Stimulated activated CD8-positive, alpha-beta memory T cell treated with anti-CD3 and anti-CD28 coated beads, Interleukin-4, amount 100 ng/mL, for 1 hour (primary cell): Measurements from ENCODE around the gene TMSB10.
A peak's percentile ranks its signal among the peaks of the same experiment; 100 is the strongest.
"Not testable (repeated sequence)": the region's sequence is repeated elsewhere in the genome, so short reads cannot be mapped to it uniquely, and the experiment has no call there.

Experiments used
- DNase-seq, 2 donors: peaks; one replicate each; pipeline ENCODE4 v3.0.0-alpha.2; 2020; ENCODE audit warnings: low read depth in 2 of 2, low spot score in 1 of 2

TMSB10 gene

GRCh38 chr2:84931384-84931821, 25.9 kb downstream of the TMSB10 start:
- DNase-seq, result no peak

GRCh38 chr2:84938194-84938879, 32.9 kb downstream of the TMSB10 start:
- no peak for DNase-seq

DNA sequence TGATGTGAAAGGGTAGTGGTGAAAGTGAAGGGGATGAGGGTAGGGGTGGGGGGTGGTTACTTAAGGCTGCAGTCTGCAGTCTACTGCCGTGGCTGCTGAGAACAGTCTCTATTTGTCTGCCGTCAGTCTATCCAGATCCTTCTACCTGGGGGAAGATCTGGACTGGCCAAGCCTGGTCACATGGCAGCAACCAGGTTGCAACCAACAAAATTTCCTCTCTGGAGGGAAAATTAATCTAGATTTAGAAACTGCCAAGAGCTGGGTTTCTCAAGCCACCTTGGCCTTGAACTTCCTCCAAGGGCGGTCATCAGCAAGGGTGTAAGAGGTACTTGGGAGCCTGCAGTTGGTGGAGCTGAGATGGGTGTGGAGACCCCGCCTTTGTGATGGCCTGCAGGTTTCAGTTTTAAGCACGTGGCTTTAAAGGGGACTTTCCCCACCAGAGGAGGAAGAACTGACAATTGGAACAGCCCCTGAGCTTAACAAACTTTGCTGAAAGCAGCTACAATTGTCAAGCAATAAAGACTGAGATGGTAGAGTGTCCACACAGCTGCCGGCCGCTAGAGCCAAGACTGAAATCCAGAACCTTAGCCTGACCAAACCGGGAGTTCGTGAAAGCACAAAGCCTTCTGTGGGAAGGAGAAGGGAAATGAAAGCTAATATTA, 34.1 kb downstream of the TMSB10 start:
- DNase-seq, result peak in 1 of 2 donors; percentile 44

GRCh38 chr2:84940088-84940470, 34.6 kb downstream of the TMSB10 start:
- DNase-seq, result no peak

DNA sequence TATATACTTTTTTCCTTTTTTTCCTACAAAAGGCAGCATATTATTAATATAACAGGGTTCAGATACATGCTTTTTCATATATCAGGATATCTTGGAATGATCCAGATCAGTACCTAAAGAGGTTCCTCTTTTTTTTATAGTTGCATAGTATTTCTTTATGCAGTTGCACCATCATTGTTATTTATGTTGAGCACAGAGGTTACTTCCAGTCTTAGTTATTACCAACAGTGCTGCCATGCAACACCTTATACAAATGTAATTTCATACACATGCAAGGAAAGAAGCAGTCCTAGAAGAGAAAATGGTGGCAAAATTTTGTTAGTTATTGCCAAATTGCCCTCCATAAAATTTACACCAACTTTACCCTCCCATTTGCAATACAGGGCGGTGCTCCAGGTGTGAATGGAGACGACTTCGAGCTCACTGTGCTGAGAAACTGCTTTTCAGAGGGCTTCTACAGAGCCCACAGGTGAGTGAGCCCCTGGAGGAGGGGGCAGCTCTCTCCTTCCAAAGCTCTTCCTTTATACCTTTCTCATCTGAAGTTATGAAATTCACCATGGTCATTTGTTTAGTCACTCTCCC, 35.5 kb downstream of the TMSB10 start:
- DNase-seq, result no peak

GRCh38 chr2:84942166-84942565, 36.7 kb downstream of the TMSB10 start:
- DNase-seq, result no peak

DNA sequence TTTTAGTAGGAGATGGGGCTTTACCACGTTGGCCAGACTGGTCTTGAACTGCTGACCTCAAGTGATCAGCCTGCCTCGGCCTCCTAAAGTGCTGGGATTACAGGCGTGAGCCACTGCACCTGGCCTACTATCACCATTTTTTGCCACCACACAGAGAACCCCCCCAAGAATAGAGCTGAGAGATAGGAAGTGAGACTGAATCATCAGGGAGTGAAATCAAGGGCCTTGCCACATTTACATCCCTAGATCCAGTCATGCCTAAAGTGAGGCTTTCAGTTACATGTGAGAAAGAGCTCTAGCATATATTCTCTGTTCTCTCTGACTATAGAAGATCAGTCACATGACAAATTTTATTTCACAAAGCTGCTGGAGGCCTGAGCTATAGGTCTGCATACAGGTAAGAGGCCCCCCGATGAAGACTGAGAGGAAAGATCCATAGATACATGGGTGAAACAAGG, 37.5 kb downstream of the TMSB10 start:
- DNase-seq, result no peak

- no peak for DNase-seq
Observed at GRCh38 chr2:84944295-84944909, 38.9 kb downstream of the TMSB10 start.

DNA sequence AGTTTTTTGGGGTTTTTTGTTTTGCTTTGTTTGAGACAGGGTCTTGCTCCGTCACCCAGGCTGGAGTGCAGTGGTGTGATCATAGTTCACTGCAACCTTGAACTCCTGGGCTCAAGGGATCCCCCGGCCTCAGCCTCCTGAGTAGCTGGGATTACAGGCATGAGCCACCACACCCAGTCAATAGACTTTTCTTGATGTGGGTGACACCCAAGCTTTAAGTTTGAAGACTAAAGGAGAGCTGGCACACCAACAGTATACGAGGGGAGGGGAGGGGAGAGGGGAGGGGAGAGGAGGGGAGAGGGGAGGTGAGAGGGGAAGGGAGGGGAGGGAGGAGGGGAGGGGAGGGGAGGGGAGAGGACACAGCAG, 40.4 kb downstream of the TMSB10 start:
- DNase-seq, result not testable (repeated sequence)

DNA sequence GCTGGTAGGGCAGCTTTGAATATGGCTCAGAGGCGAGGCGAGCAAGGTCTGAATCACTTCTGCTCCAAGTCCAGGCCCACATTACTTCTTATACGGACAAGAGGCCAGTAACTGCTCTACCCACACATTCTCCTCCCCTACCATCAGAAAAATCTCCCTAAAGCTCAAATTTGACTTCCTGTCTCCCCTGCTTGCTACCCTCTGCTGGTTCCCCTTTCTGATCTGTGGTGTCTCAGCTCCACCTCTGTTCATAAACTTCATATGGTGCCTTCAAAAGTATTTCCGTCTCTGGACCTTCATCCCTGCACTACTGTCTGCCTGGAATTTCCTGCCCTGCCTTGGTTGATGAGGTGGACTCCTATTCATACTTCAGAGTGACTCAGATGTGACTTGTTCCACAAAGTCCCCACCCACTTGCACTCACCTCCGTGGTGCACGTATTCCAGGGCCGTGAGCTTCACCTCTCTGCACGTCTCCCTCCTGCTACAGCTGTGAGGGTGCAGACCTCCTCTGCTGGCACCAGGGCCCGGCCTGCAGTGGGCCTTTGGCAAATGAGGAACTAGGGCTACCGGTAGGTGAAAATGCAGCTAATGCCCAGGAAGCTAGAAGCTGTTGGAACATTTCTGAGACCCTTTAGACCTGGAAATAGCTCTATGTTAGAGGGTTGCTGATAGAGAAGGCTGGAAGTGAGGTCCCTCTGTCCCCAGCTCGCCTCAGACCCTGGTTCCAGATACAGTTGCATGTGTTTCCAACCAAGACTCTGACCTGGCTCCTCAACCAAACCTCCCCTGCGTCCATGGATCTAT, 41.0 kb downstream of the TMSB10 start:
- peak in 1 of 2 donors; percentile 27 for DNase-seq

DNA sequence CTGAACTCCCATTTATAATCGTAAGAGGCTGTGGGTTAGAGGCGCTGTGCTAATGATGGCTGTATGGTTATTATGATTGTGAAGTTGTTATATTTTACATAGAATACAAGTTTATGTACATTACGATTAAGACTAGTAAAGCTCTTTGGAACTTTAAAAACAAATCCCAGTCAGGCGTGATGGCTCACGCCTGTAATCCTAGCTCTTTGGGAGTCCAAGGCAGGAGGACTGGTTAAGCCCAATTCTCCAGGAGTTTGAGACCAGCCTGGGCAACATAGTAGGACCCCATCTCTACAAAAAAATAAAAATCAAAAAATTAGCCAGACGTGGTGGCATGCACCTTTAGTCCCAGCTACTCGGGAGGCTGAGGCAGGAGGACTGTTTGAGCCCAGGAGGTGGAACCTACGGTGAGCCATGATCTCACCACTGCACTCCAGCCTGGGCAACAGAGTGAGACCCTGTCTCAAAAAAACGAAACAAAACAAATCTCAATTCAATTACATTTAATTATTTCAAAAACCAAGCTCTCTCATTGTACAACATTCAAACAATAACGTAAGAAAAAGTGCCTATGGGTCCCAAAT, 41.6 kb downstream of the TMSB10 start:
- DNase-seq, result no peak

- no peak for DNase-seq
Observed at GRCh38 chr2:84953535-84953934, 48.1 kb downstream of the TMSB10 start.

DNA sequence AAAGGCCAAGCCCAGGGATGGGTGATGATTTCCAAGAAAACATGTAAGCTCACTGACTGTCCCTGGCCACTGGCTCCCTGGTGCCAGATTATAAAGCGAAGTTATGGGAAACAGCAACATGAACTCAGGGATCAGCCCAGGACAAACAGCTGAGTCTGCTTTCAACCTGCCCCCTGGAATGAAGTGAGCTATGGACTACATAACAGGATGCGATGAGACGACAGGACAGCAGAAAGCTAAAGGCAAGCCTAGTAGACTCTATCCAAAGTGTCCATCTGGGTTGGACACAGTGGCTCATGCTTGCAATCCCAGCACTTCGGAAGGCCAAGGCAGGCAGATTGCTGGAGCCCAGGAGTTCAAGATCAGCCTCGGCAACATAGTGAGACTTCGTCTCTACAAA, 48.9 kb downstream of the TMSB10 start:
- no peak for DNase-seq
